OCI-LY3 (cell line): ENCODE measurements around the gene FRAS1.

Experiments used
- H2AFZ ChIP-seq: fragments of 200-600, 300-600 bp; shearing (Covaris generic); 2 replicates; pipeline ENCODE4 v1.6.0; 2014; ENCODE audit warnings: antibody characterized with exemption, low read depth, low read length
- H3K27ac ChIP-seq: fragments of 200-600, 300-600 bp; sonication (generic); 2 replicates; pipeline ENCODE4 v1.5.1; 2014; ENCODE audit warnings: mild to moderate bottlenecking, low read length, moderate library complexity, mixed read lengths
- H3K27me3 ChIP-seq: fragments of 200-600, 300-600 bp; sonication (generic); 2 replicates; pipeline ENCODE4 v1.6.1; 2014; ENCODE audit warnings: low read depth, low read length, mixed read lengths
- H3K36me3 ChIP-seq: fragments of 200-600, 300-600 bp; sonication (generic); replicated peaks from 2 replicates; pipeline ENCODE3; 2014; ENCODE audit warnings: low read depth, low read length, mixed read lengths
- H3K4me1 ChIP-seq: fragments of 300-600, 200-600 bp; sonication (generic); 2 replicates; pipeline ENCODE4 v1.6.1; 2014; ENCODE audit warnings: low read length, mixed read lengths
- H3K4me2 ChIP-seq: fragments of 200-600, 300-600 bp; sonication (generic); 2 replicates; pipeline ENCODE4 v1.6.1; 2014; ENCODE audit warnings: low read length, mixed read lengths
- H3K4me3 ChIP-seq: fragments of 300-600, 200-600 bp; sonication (generic); 2 replicates; pipeline ENCODE4 v1.5.1; 2014; ENCODE audit warnings: antibody characterized with exemption, mild to moderate bottlenecking, low read length, moderate library complexity
- H3K79me2 ChIP-seq: fragments of 300-600, 200-600 bp; shearing (Covaris generic); 2 replicates; pipeline ENCODE4 v1.6.1; 2014; ENCODE audit warnings: mild to moderate bottlenecking, low read length, mixed read lengths
- H3K9ac ChIP-seq: fragments of 300-600, 200-600 bp; shearing (Covaris generic); 2 replicates; pipeline ENCODE4 v1.6.0; 2014; ENCODE audit warnings: mild to moderate bottlenecking, low read length, moderate library complexity
- H3K9me3 ChIP-seq: fragments of 200-600, 300-600 bp; shearing (Covaris generic); 2 replicates; pipeline ENCODE4 v1.6.1; 2014; ENCODE audit warnings: low read length, mixed read lengths; ENCODE audit not compliant: insufficient read depth
- H4K20me1 ChIP-seq: fragments of 200-600, 300-600 bp; sonication (generic); 2 replicates; pipeline ENCODE4 v1.6.1; 2016; ENCODE audit warnings: low read length, mixed read lengths; ENCODE audit not compliant: insufficient read depth
- EZH2phosphoT487 ChIP-seq: fragments of 200-600 bp; shearing (Covaris generic); IDR thresholded peaks from 2 replicates; pipeline ENCODE4 v1.6.1; 2018; ENCODE audit warnings: antibody characterized with exemption, mixed run types, low read depth
- TF ChIP-seq, protein P1 (sequence below): fragments of 200-600, 300-600 bp; sonication (generic); IDR thresholded peaks from 2 replicates; pipeline ENCODE4 v1.5.1; 2014; ENCODE audit warnings: antibody characterized with exemption, low read length, low read depth

FRAS1 gene

DNA sequence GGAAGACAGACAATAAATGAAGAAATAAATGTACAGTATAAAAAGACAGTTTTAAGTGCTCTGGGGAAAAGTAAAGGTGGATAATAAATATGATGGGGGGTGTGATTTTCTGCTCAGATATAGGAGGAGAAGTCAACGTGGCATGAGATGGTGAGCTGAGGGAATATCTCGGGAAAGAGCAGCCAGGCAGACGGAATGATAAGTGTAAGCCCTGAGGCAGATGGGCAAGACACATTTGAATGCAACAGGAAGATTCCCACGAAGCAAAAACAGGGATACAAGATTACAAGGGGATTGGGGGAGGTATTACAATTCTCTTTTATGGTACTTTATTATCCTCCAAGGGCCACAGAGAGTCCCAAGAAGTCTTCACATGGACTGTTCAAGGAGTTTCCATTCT, 505.6 kb downstream of the FRAS1 start:
- no peaks in the 10 kb centered on the region for H3K9me3 ChIP-seq
- no peak overlapping the region for H3K9ac ChIP-seq
- no peaks in the 10 kb centered on the region for H3K36me3 ChIP-seq
- H3K4me2 ChIP-seq, result no peak overlapping the region
- TF ChIP-seq EZH2phosphoT487, result no peak
- TF ChIP-seq, protein P1, sequence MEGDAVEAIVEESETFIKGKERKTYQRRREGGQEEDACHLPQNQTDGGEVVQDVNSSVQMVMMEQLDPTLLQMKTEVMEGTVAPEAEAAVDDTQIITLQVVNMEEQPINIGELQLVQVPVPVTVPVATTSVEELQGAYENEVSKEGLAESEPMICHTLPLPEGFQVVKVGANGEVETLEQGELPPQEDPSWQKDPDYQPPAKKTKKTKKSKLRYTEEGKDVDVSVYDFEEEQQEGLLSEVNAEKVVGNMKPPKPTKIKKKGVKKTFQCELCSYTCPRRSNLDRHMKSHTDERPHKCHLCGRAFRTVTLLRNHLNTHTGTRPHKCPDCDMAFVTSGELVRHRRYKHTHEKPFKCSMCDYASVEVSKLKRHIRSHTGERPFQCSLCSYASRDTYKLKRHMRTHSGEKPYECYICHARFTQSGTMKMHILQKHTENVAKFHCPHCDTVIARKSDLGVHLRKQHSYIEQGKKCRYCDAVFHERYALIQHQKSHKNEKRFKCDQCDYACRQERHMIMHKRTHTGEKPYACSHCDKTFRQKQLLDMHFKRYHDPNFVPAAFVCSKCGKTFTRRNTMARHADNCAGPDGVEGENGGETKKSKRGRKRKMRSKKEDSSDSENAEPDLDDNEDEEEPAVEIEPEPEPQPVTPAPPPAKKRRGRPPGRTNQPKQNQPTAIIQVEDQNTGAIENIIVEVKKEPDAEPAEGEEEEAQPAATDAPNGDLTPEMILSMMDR, result no peak
- no peaks in the 10 kb centered on the region for H3K79me2 ChIP-seq
- H3K27ac ChIP-seq, result no peak overlapping the region
- H2AFZ ChIP-seq, result no peak overlapping the region
- H3K4me1 ChIP-seq, result no peaks in the 10 kb centered on the region
- H3K4me3 ChIP-seq, result no peak overlapping the region
- H3K27me3 ChIP-seq, result peaks cover 19% of the 10 kb centered on the region; the same call in 1 of the 2 replicates
- no peaks in the 10 kb centered on the region for H4K20me1 ChIP-seq

- H3K9ac ChIP-seq, result no peak overlapping the region
- no peaks in the 10 kb centered on the region for H3K9me3 ChIP-seq
- H4K20me1 ChIP-seq, result no peaks in the 10 kb centered on the region
- no peak overlapping the region for H3K4me2 ChIP-seq
- H3K27me3 ChIP-seq, result peaks cover 17% of the 10 kb centered on the region; the same call in 1 of the 2 replicates
- no peak overlapping the region for H3K27ac ChIP-seq
- no peak overlapping the region for H3K4me3 ChIP-seq
- TF ChIP-seq, protein P1, result no peak
- no peak for TF ChIP-seq EZH2phosphoT487
- no peak overlapping the region for H2AFZ ChIP-seq
- H3K4me1 ChIP-seq, result no peaks in the 10 kb centered on the region
- H3K79me2 ChIP-seq, result no peaks in the 10 kb centered on the region
- H3K36me3 ChIP-seq, result no peaks in the 10 kb centered on the region
These were observed 508.8 kb downstream of the FRAS1 start for GRCh38 chr4:78565971-78566372.

DNA sequence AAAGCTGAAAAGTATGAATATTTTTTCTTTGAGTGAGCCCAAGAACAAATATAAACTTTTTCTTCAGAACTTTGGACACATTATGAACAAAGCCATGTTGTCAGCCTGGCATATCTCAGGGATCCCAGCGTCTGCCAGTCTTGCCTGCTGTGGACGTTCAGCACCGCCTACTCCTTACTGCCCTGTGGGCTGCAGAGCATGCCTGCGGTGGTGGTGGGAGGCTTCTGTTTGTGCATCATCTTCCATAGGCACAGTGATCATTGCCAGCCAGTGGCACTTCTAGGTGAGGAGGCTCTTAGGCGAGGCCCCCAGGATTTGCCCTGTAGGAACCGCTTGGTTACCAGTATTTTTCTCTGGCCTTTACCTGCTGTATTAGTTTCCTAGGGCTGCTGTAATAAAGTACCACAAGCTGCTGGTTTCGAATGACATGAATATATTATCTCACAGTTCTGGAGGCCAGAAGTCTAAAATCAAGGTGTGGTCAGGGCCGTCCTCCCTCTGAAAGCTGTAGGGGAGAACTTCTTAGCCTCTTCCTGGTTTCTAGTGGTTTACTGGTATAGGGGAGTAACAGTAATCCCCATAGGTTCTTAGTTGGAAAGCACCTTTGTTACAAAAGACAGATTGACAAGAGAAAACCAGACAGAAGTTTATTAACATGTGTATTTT, 509.8 kb downstream of the FRAS1 start:
- Histone ChIP-seq H3K36me3 (no peaks in the 10 kb centered on the region), H3K4me2 (no peak overlapping the region), H4K20me1 (no peaks in the 10 kb centered on the region), H2AFZ (no peak overlapping the region), H3K9ac (no peak overlapping the region), H3K79me2 (no peaks in the 10 kb centered on the region), H3K4me1 (no peaks in the 10 kb centered on the region), H3K9me3 (no peaks in the 10 kb centered on the region), H3K27ac (no peak overlapping the region), H3K27me3 (peaks cover 8% of the 10 kb centered on the region; the same call in 1 of the 2 replicates), H3K4me3 (no peak overlapping the region)
- no peak for TF ChIP-seq EZH2phosphoT487
- TF ChIP-seq, protein P1, result no peak

GRCh38 chr4:78567500-78568060, 510.5 kb downstream of the FRAS1 start:
- no peak overlapping the region for H3K27ac ChIP-seq
- no peak for TF ChIP-seq EZH2phosphoT487
- TF ChIP-seq, protein P1, result no peak
- H3K4me2 ChIP-seq, result no peak overlapping the region
- no peaks in the 10 kb centered on the region for H3K36me3 ChIP-seq
- no peak overlapping the region for H2AFZ ChIP-seq
- no peaks in the 10 kb centered on the region for H3K9me3 ChIP-seq
- H3K4me1 ChIP-seq, result no peaks in the 10 kb centered on the region
- no peaks in the 10 kb centered on the region for H4K20me1 ChIP-seq
- no peaks in the 10 kb centered on the region for H3K79me2 ChIP-seq
- no peak overlapping the region for H3K4me3 ChIP-seq
- H3K27me3 ChIP-seq, result peaks cover 3% of the 10 kb centered on the region; the same call in 1 of the 2 replicates
- no peak overlapping the region for H3K9ac ChIP-seq
